ENCODE results near the gene ARFIP1.

DNA sequence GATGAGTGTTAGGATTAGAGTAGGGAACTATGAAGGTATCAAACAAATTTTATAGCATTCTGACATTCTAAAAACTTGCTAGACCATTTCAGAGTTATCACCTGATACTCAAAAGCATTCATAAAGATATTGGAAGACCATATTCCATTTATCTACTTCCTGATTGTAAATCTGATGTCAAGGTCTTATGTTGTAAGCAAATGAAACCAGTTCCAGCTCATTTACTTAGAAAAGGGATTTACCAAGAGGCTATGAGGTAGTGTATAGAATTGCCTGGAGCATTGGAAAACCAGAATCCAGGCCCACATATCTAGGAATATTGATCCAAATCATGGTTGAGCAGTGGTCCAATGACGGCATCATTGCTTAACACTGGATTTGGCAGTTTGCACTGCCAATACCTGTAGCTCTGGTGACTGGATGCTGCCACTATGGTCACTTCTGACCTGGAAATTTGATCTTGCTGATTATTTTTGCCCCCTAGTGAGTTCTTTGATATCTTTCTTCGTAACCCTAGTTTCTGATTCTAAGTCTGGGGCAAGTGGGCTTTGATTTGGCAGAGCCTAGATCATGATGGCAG lies 25.4 kb downstream of the ARFIP1 start:
- TF ChIP-seq GATA2 (IDR thresholded peaks at IDR 0.05; ENCODE audit: low read depth, low read length) (no peak), GATA3 (IDR thresholded peaks at IDR 0.05; ENCODE audit: low read depth, low read length) (no peak)
